Skin of body (tissue), 2 donors: ENCODE data around the gene KIF22. TPM values are rescaled to one million over a fixed set of nuclear protein-coding genes. Genes with fewer than 3 reads are reported as not detected.

ENCODE experiments used
- DNase-seq: peaks from one replicate; lab custom pipeline; 2025; lab: John Stamatoyannopoulos, UW
- total RNA-seq: library from RNA; depleted of rRNA; stranded (reverse); fragments of >200 nt; gene quantifications from one replicate; pipeline ENCODE4 v1.2.3, GENCODE V29; 2014

KIF22 gene
- total RNA-seq, 1 donor from 2014 or later: 40.7 TPM

GRCh38 chr16:29794231-29794710 lies 3.7 kb downstream of the KIF22 start:
- DNase-seq: no peak

- DNase-seq: no peak
These were observed 11.9 kb downstream of the KIF22 start for GRCh38 chr16:29802416-29802935.

- DNase-seq: no peak
These were observed 13.5 kb downstream of the KIF22 start for GRCh38 chr16:29804020-29804419.

GRCh38 chr16:29804455-29805231 lies 14.1 kb downstream of the KIF22 start:
- no peak for DNase-seq

GRCh38 chr16:29805232-29806098 lies 14.9 kb downstream of the KIF22 start:
- DNase-seq: peak; percentile 99

- DNase-seq: peak; percentile 98
These were observed 15.6 kb downstream of the KIF22 start, which contains the start of gene MAZ for GRCh38 chr16:29806099-29806579. MAZ (plus strand) TSS chr16:29806529; CDS start chr16:29806702, 173 bp downstream.

GRCh38 chr16:29806641-29807425 lies 16.3 kb downstream of the KIF22 start:
- DNase-seq: no peak

- DNase-seq: peak; percentile 92
These were observed 17.1 kb downstream of the KIF22 start for GRCh38 chr16:29807426-29808218.

- DNase-seq: no peak
These were observed 17.8 kb downstream of the KIF22 start for GRCh38 chr16:29808219-29808900.

GRCh38 chr16:29809031-29809747 lies 18.6 kb downstream of the KIF22 start:
- no peak for DNase-seq

- no peak for DNase-seq
These were observed 19.5 kb downstream of the KIF22 start for GRCh38 chr16:29809850-29810698.

GRCh38 chr16:29810699-29811169 lies 20.2 kb downstream of the KIF22 start:
- no peak for DNase-seq

GRCh38 chr16:29811170-29811895 lies 20.8 kb downstream of the KIF22 start:
- peak; percentile 77 for DNase-seq

GRCh38 chr16:29811896-29812665 lies 21.5 kb downstream of the KIF22 start, which contains the start of gene PRRT2:
PRRT2 (plus strand) TSS chr16:29812193; CDS start chr16:29813055, 862 bp downstream.
- DNase-seq: peak; percentile 71

- no peak for DNase-seq
These were observed 22.4 kb downstream of the KIF22 start for GRCh38 chr16:29812754-29813643.
